HCT116 (cell line): Measurements from ENCODE around the gene VTI1A. TPM values are rescaled to one million over a fixed set of nuclear protein-coding genes. Genes with fewer than 3 reads are reported as not detected.

ENCODE experiments used
- ATAC-seq: fragments of 200-7000 bp; cut with Tn5 transposase; 2 replicates; pipeline ENCODE4 v1.9.1; 2020; ENCODE audit warnings: mild to moderate bottlenecking, moderate library complexity
- BruUV-seq: library from RNA; stranded (reverse); fragments of 400-500 nt; replicated peaks from 2 replicates; lab custom pipeline; 2021; lab: Mats Ljungman, UMichigan
- CTCF ChIA-PET: fragments of 300-600 bp; sonication (Branson Sonifier 250); formaldehyde crosslinking; loops from one replicate; lab custom pipeline; 2021; ENCODE audit warnings: antibody characterized with exemption; lab: Charles Lee
- POLR2A ChIA-PET: fragments of 300-600, 350-600 bp; sonication (Branson Sonifier 250); formaldehyde crosslinking; loops from one replicate; lab custom pipeline; 2021; ENCODE audit warnings: antibody characterized with exemption; lab: Charles Lee
- RAD21 ChIA-PET, 2 experiments: fragments of 300-600 bp; sonication (Branson Sonifier 250); formaldehyde crosslinking; loops; one replicate each; lab custom pipeline; 2023; ENCODE audit warnings: low total read pairs in 2 of 2; ENCODE audit not compliant: uncharacterized antibody in 2 of 2, unreplicated experiment in 2 of 2, low non-redundant PET in 1 of 2; lab: Charles Lee
- DNase-seq: peaks from one replicate; pipeline ENCODE4 v3.0.0-alpha.2; 2010; ENCODE audit warnings: low read depth, low spot score
- H2AFZ ChIP-seq: fragments of 200-600 bp; shearing (Covaris generic), sonication (generic); 2 replicates; pipeline ENCODE4 v1.6.1; 2017; ENCODE audit warnings: low read depth, mixed run types, mixed read lengths, antibody characterized with exemption, low read length; ENCODE audit not compliant: poor library complexity, severe bottlenecking
- H3K27ac ChIP-seq: 2 replicates; pipeline ENCODE4 v1.5.1; 2012; ENCODE audit warnings: low read depth, low read length
- H3K27me3 ChIP-seq: fragments of 200-600 bp; sonication (generic); 2 replicates; pipeline ENCODE4 v1.6.1; 2016; ENCODE audit warnings: mixed run types, low read length, mixed read lengths; ENCODE audit not compliant: insufficient read depth
- H3K36me3 ChIP-seq, 2 experiments: fragments of 200-500 bp in 1 of 2; fragments of 200-600 bp in 1 of 2; sonication (Bioruptor generic) in 1 of 2; sonication (generic) in 1 of 2; 2 replicates each; pipeline versions ENCODE4 v1.5.1 to v1.6.1; 2014 to 2016; ENCODE audit warnings: low read length in 2 of 2, inconsistent platforms in 1 of 2, mixed read lengths in 1 of 2, mixed run types in 1 of 2; ENCODE audit not compliant: insufficient read depth in 2 of 2, control insufficient read depth in 1 of 2
- H3K4me1 ChIP-seq, 2 experiments: fragments of 200-600 bp in 1 of 2; sonication (generic) in 1 of 2; 2 replicates each; pipeline versions ENCODE4 v1.5.1 to v1.6.1; 2012 to 2017; ENCODE audit warnings: low read length in 2 of 2, inconsistent platforms in 1 of 2, mild to moderate bottlenecking in 1 of 2, mixed read lengths in 1 of 2, mixed run types in 1 of 2, moderate library complexity in 1 of 2; ENCODE audit not compliant: insufficient read depth in 2 of 2, control insufficient read depth in 1 of 2
- H3K4me2 ChIP-seq: fragments of 200-600 bp; sonication (generic); 2 replicates; pipeline ENCODE4 v1.6.1; 2017; ENCODE audit warnings: mixed run types, low read length, mixed read lengths
- H3K4me3 ChIP-seq, 2 experiments: fragments of 200-600 bp in 1 of 2; sonication (generic) in 1 of 2; replicated peaks in 1 of 2; 2 replicates each; pipeline ENCODE4 v1.5.1; 2011 to 2016; ENCODE audit warnings: low read length in 2 of 2, control low read depth in 1 of 2, low read depth in 1 of 2, mild to moderate bottlenecking in 1 of 2, mixed read lengths in 1 of 2, mixed run types in 1 of 2
- H3K79me2 ChIP-seq: fragments of 200-600 bp; sonication (generic); 2 replicates; pipeline ENCODE4 v1.6.1; 2017; ENCODE audit warnings: mild to moderate bottlenecking, mixed run types, low read length, moderate library complexity, mixed read lengths; ENCODE audit not compliant: insufficient read depth
- H3K9ac ChIP-seq: fragments of 200-600 bp; sonication (generic); 2 replicates; pipeline ENCODE4 v1.6.1; 2016; ENCODE audit warnings: low read length, mixed read lengths
- H3K9me2 ChIP-seq: fragments of 200-600 bp; sonication (generic), shearing (Covaris generic); 2 replicates; pipeline ENCODE4 v1.6.1; 2017; ENCODE audit warnings: mixed run types, mild to moderate bottlenecking, moderate library complexity; ENCODE audit not compliant: insufficient read depth
- H3K9me3 ChIP-seq, 2 experiments: fragments of 200-500 bp in 1 of 2; fragments of 200-600 bp in 1 of 2; sonication (Bioruptor generic) in 1 of 2; sonication (generic) in 1 of 2; 2 replicates each; pipeline ENCODE4 v1.6.1; 2014 to 2017; ENCODE audit warnings: low read length in 2 of 2, mixed read lengths in 2 of 2, inconsistent platforms in 1 of 2, low read depth in 1 of 2, mild to moderate bottlenecking in 1 of 2, mixed run types in 1 of 2, moderate library complexity in 1 of 2; ENCODE audit not compliant: control insufficient read depth in 1 of 2, insufficient read depth in 1 of 2
- H4K20me1 ChIP-seq: fragments of 200-600 bp; sonication (generic), shearing (Covaris generic); 2 replicates; pipeline ENCODE4 v1.6.1; 2017; ENCODE audit warnings: mixed run types, mild to moderate bottlenecking, moderate library complexity; ENCODE audit not compliant: insufficient read depth
- ATF3 ChIP-seq: IDR thresholded peaks from 2 replicates; pipeline ENCODE4 v1.6.1; 2012
- CBX3 ChIP-seq: IDR thresholded peaks from 2 replicates; pipeline ENCODE4 v1.6.1; 2012; ENCODE audit warnings: low read depth
- CEBPB ChIP-seq: IDR thresholded peaks from 2 replicates; pipeline ENCODE4 v1.6.1; 2012; ENCODE audit warnings: low read depth
- EGR1 ChIP-seq: IDR thresholded peaks from 2 replicates; pipeline ENCODE4 v1.6.1; 2012; ENCODE audit warnings: low read depth
- ELF1 ChIP-seq: IDR thresholded peaks from 2 replicates; pipeline ENCODE4 v1.6.1; 2012; ENCODE audit warnings: low read depth, borderline replicate concordance
- EZH2 ChIP-seq: fragments of 200-600 bp; sonication (generic); IDR thresholded peaks from 2 replicates; pipeline ENCODE4 v1.6.1; 2017; ENCODE audit warnings: antibody characterized with exemption, mixed run types
- EZH2phosphoT487 ChIP-seq: fragments of 200-600 bp; IDR thresholded peaks from 2 replicates; pipeline ENCODE4 v1.6.1; 2018; ENCODE audit warnings: antibody characterized with exemption, borderline replicate concordance
- FOSL1 ChIP-seq: IDR thresholded peaks from 2 replicates; pipeline ENCODE4 v1.6.1; 2012; ENCODE audit warnings: low read depth
- JUND ChIP-seq: IDR thresholded peaks from 2 replicates; pipeline ENCODE4 v1.6.1; 2012
- MAX ChIP-seq: IDR thresholded peaks from 2 replicates; pipeline ENCODE4 v1.6.1; 2012
- POLR2A ChIP-seq: IDR thresholded peaks from 2 replicates; pipeline ENCODE4 v1.7.0; 2011; ENCODE audit warnings: borderline replicate concordance; ENCODE audit not compliant: insufficient read depth, insufficient read length; ENCODE audit errors: extremely low read depth
- POLR2AphosphoS5 ChIP-seq: IDR thresholded peaks from 2 replicates; pipeline ENCODE4 v1.6.1; 2011; ENCODE audit warnings: mild to moderate bottlenecking, low read depth, low read length, moderate library complexity
- REST ChIP-seq: IDR thresholded peaks from 2 replicates; pipeline ENCODE4 v1.6.1; 2012; ENCODE audit warnings: low read depth
- SP1 ChIP-seq: IDR thresholded peaks from 2 replicates; pipeline ENCODE4 v1.6.1; 2012; ENCODE audit warnings: low read depth
- SRF ChIP-seq: IDR thresholded peaks from 2 replicates; pipeline ENCODE4 v1.6.1; 2012; ENCODE audit warnings: low read depth
- TCF7L2 ChIP-seq: IDR thresholded peaks from 2 replicates; pipeline ENCODE4 v1.7.0; 2011; ENCODE audit warnings: borderline replicate concordance, inconsistent platforms; ENCODE audit not compliant: insufficient read depth, insufficient read length; ENCODE audit errors: extremely low read depth
- ZNF274 ChIP-seq: fragments of 200-500 bp; sonication (Bioruptor generic); IDR thresholded peaks from 2 replicates; pipeline ENCODE4 v1.6.1; 2014; ENCODE audit warnings: mild to moderate bottlenecking, low read depth, low read length, inconsistent platforms
- intact Hi-C: fragments of 100-400 bp; cut with micrococcal nuclease; formaldehyde crosslinking; loops from 2 replicates; pipeline ENCODE4 v1.10.0; 2022
- total RNA-seq: library from RNA; stranded (reverse); gene quantifications from one replicate; pipeline ENCODE4 v1.2.1, GENCODE V29; 2021; ENCODE audit not compliant: unreplicated experiment
- TF ChIP-seq, protein P1 (sequence below): IDR thresholded peaks from 2 replicates; pipeline ENCODE4 v1.6.1; 2011; ENCODE audit warnings: mild to moderate bottlenecking, low read length, moderate library complexity; ENCODE audit not compliant: insufficient replicate concordance; ENCODE audit errors: extremely low read depth
- TF ChIP-seq, protein P2 (sequence below), 3 experiments: fragments of 200-600 bp in 1 of 3; sonication (generic) in 1 of 3; IDR thresholded peaks in 2 of 3; conservative IDR thresholded peaks in 1 of 3; 2 replicates each; pipeline ENCODE4 v1.5.1; 2012 to 2017; ENCODE audit warnings: low read depth in 2 of 3, low read length in 2 of 3, antibody characterized with exemption in 1 of 3, borderline replicate concordance in 1 of 3, control low read depth in 1 of 3, mild to moderate bottlenecking in 1 of 3, mixed read lengths in 1 of 3, mixed run types in 1 of 3, moderate library complexity in 1 of 3; ENCODE audit not compliant: insufficient read depth in 1 of 3

The VTI1A gene
- total RNA-seq, 1 experiment from 2014 or later, result 80.7 TPM

DNA sequence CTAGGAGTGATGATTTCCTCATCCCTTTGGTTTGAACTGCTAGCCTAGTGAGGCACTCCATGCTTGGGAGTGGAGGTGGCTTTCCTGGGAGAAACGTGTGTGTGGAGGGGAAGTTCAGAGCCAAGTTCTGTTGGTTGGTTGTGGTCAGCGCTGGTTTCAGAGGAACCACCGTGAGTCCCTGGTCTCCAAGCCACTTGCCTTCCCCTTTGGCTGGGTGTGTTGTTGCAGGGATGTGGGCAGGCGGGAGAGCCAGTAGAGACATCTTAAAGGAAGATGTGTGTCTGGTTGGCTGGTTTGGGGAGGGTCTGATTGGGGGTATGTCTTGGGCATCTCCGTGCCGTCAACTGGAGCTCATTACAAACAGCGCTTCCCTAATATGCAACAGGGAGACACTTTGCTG is 372.2 kb downstream of the VTI1A start:
- H3K27me3 ChIP-seq, result no peaks in the 10 kb centered on the region
- intact Hi-C loops, result loop anchor here (10.0 kb wide), 1 partner anchor 254 kb away; no protein-coding TSS in a partner anchor
- TF ChIP-seq REST, result no peak
- TF ChIP-seq EZH2phosphoT487, result no peak
- TF ChIP-seq, protein P1, sequence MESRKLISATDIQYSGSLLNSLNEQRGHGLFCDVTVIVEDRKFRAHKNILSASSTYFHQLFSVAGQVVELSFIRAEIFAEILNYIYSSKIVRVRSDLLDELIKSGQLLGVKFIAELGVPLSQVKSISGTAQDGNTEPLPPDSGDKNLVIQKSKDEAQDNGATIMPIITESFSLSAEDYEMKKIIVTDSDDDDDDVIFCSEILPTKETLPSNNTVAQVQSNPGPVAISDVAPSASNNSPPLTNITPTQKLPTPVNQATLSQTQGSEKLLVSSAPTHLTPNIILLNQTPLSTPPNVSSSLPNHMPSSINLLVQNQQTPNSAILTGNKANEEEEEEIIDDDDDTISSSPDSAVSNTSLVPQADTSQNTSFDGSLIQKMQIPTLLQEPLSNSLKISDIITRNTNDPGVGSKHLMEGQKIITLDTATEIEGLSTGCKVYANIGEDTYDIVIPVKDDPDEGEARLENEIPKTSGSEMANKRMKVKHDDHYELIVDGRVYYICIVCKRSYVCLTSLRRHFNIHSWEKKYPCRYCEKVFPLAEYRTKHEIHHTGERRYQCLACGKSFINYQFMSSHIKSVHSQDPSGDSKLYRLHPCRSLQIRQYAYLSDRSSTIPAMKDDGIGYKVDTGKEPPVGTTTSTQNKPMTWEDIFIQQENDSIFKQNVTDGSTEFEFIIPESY, result no peak
- no peak for TF ChIP-seq EGR1
- TF ChIP-seq ATF3, result no peak
- TF ChIP-seq SP1, result no peak
- TF ChIP-seq POLR2AphosphoS5, result no peak
- TF ChIP-seq POLR2A, result no peak
- TF ChIP-seq FOSL1, result no peak
- TF ChIP-seq SRF, result no peak
- no peak for TF ChIP-seq JUND
- no peak for TF ChIP-seq ZNF274
- TF ChIP-seq CEBPB, result no peak
- TF ChIP-seq MAX, result no peak
- no peak for TF ChIP-seq CBX3
- TF ChIP-seq, protein P2, sequence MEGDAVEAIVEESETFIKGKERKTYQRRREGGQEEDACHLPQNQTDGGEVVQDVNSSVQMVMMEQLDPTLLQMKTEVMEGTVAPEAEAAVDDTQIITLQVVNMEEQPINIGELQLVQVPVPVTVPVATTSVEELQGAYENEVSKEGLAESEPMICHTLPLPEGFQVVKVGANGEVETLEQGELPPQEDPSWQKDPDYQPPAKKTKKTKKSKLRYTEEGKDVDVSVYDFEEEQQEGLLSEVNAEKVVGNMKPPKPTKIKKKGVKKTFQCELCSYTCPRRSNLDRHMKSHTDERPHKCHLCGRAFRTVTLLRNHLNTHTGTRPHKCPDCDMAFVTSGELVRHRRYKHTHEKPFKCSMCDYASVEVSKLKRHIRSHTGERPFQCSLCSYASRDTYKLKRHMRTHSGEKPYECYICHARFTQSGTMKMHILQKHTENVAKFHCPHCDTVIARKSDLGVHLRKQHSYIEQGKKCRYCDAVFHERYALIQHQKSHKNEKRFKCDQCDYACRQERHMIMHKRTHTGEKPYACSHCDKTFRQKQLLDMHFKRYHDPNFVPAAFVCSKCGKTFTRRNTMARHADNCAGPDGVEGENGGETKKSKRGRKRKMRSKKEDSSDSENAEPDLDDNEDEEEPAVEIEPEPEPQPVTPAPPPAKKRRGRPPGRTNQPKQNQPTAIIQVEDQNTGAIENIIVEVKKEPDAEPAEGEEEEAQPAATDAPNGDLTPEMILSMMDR (IDR thresholded peaks at IDR 0.05 in 2 of 3, conservative IDR thresholded peaks at IDR 0.05 in 1 of 3; ENCODE audit: borderline replicate concordance in 1 of 3, insufficient read depth in 1 of 3, low read depth in 2 of 3, low read length in 2 of 3), result no peak
- no peak for TF ChIP-seq TCF7L2
- TF ChIP-seq EZH2, result no peak
- no peak for TF ChIP-seq ELF1
- TF ChIP-seq, all 23 proteins: peak for 0
- H3K36me3 ChIP-seq, result peaks cover 0 to 13% of the 10 kb centered on the region in 2 experiments; a peak in 2 of 4 replicates
- ChIA-PET CTCF (no interaction called here), RAD21 (no interaction called here), POLR2A (no interaction called here)
- no peaks in the 10 kb centered on the region for H4K20me1 ChIP-seq
- no peak overlapping the region for H2AFZ ChIP-seq
- no peaks in the 10 kb centered on the region for H3K9me2 ChIP-seq
- H3K27ac ChIP-seq, result no peak overlapping the region
- no peaks in the 10 kb centered on the region for H3K9me3 ChIP-seq
- ATAC-seq (no peak), DNase-seq (no peak)
- peaks cover 22 to 24% of the 10 kb centered on the region in 2 experiments for H3K4me1 ChIP-seq
- no TSS peak for BruUV-seq
- no peak overlapping the region for H3K4me2 ChIP-seq
- no peaks in the 10 kb centered on the region for H3K79me2 ChIP-seq
- no peak overlapping the region for H3K9ac ChIP-seq
- no peak overlapping the region for H3K4me3 ChIP-seq
